ENCODE results near the gene TBC1D8. TPM values are rescaled to one million over a fixed set of nuclear protein-coding genes. Genes with fewer than 3 reads are reported as not detected.
A peak's percentile ranks its signal among the peaks of the same experiment; 100 is the strongest.

TBC1D8 gene
- total and polyA plus RNA-seq, 2 of the 13 experiments (the other 11 are each of a cell fraction or from before 2014, with no cell fraction given): 45.1 to 95.4 TPM

GRCh38 chr2:101001691-101002561 is 149.3 kb downstream of the TBC1D8 start, which contains the start of gene RPL31 (continued):
- no peak; the same call in 1 of the 2 replicates for TF ChIP-seq MATR3 (CRISPR knock-in tag; IDR thresholded peaks at IDR 0.05)
- TF ChIP-seq ZFP36 (IDR thresholded peaks at IDR 0.05; ENCODE audit: borderline replicate concordance, low read depth, low read length, partially characterized antibody): no peak
- peak; percentile 86 for TF ChIP-seq ZMYM2 (CRISPR knock-in tag; IDR thresholded peaks at IDR 0.05)
- TF ChIP-seq FOXJ3 (CRISPR knock-in tag; IDR thresholded peaks at IDR 0.05; ENCODE audit: borderline replicate concordance): peak; percentile 50; the same call in 1 of the 2 replicates
- peak; percentile 96 for TF ChIP-seq FLYWCH1 (CRISPR knock-in tag; IDR thresholded peaks at IDR 0.05)
- TF ChIP-seq ZNF292 (CRISPR knock-in tag; IDR thresholded peaks at IDR 0.05; ENCODE audit: borderline replicate concordance, low read depth): no peak
- TF ChIP-seq NR1H2 (CRISPR knock-in tag; IDR thresholded peaks at IDR 0.05; ENCODE audit: borderline replicate concordance, low read depth): peak; percentile 91; the same call in 1 of the 2 replicates
- TF ChIP-seq ISL2 (CRISPR knock-in tag; IDR thresholded peaks at IDR 0.05): peak; percentile 83
- TF ChIP-seq ZNF766 (CRISPR knock-in tag; IDR thresholded peaks at IDR 0.05; ENCODE audit: borderline replicate concordance): peak; percentile 96
- TF ChIP-seq ZNF33B (CRISPR knock-in tag; IDR thresholded peaks at IDR 0.05): peak; percentile 99
- TF ChIP-seq ZNF792 (CRISPR knock-in tag; IDR thresholded peaks at IDR 0.05): peak; percentile 99
- TF ChIP-seq ZFP82 (CRISPR knock-in tag; IDR thresholded peaks at IDR 0.05; ENCODE audit: borderline replicate concordance): peak; percentile 84
- TF ChIP-seq ZNF614 (CRISPR knock-in tag; IDR thresholded peaks at IDR 0.05; ENCODE audit: borderline replicate concordance): peak; percentile 98
- no peak for TF ChIP-seq SYNCRIP (IDR thresholded peaks at IDR 0.05; ENCODE audit: insufficient read depth, low read depth, low read length)
- TF ChIP-seq ZNF674 (CRISPR knock-in tag; IDR thresholded peaks at IDR 0.05; ENCODE audit: low read depth): peak; percentile 99
- TF ChIP-seq ZNF781 (CRISPR knock-in tag; IDR thresholded peaks at IDR 0.05; ENCODE audit: borderline replicate concordance, not compliant biosample characterization): peak; percentile 99
- TF ChIP-seq, protein P1, sequence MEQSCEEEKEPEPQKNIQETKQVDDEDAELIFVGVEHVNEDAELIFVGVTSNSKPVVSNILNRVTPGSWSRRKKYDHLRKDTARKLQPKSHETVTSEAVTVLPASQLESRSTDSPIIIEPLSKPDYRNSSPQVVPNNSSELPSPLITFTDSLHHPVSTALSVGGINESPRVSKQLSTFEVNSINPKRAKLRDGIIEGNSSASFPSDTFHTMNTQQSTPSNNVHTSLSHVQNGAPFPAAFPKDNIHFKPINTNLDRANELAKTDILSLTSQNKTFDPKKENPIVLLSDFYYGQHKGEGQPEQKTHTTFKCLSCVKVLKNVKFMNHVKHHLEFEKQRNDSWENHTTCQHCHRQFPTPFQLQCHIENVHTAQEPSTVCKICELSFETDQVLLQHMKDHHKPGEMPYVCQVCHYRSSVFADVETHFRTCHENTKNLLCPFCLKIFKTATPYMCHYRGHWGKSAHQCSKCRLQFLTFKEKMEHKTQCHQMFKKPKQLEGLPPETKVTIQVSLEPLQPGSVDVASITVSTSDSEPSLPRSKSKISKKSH (CRISPR knock-in tag; IDR thresholded peaks at IDR 0.05; ENCODE audit: borderline replicate concordance): peak; percentile 99
- TF ChIP-seq HMG20A (CRISPR knock-in tag; IDR thresholded peaks at IDR 0.05; ENCODE audit: borderline replicate concordance): peak; percentile 52
- TF ChIP-seq, protein P2, sequence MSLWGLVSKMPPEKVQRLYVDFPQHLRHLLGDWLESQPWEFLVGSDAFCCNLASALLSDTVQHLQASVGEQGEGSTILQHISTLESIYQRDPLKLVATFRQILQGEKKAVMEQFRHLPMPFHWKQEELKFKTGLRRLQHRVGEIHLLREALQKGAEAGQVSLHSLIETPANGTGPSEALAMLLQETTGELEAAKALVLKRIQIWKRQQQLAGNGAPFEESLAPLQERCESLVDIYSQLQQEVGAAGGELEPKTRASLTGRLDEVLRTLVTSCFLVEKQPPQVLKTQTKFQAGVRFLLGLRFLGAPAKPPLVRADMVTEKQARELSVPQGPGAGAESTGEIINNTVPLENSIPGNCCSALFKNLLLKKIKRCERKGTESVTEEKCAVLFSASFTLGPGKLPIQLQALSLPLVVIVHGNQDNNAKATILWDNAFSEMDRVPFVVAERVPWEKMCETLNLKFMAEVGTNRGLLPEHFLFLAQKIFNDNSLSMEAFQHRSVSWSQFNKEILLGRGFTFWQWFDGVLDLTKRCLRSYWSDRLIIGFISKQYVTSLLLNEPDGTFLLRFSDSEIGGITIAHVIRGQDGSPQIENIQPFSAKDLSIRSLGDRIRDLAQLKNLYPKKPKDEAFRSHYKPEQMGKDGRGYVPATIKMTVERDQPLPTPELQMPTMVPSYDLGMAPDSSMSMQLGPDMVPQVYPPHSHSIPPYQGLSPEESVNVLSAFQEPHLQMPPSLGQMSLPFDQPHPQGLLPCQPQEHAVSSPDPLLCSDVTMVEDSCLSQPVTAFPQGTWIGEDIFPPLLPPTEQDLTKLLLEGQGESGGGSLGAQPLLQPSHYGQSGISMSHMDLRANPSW (CRISPR knock-in tag; IDR thresholded peaks at IDR 0.05; ENCODE audit: borderline replicate concordance): peak; percentile 96; the same call in 1 of the 2 replicates
- no peak for TF ChIP-seq GLMP (CRISPR knock-in tag; IDR thresholded peaks at IDR 0.05; ENCODE audit: borderline replicate concordance)

Measured in HepG2 (cell line).